ENCODE data around the gene STRAP.
A peak's percentile ranks its signal among the peaks of the same experiment; 100 is the strongest.

Gene STRAP

DNA sequence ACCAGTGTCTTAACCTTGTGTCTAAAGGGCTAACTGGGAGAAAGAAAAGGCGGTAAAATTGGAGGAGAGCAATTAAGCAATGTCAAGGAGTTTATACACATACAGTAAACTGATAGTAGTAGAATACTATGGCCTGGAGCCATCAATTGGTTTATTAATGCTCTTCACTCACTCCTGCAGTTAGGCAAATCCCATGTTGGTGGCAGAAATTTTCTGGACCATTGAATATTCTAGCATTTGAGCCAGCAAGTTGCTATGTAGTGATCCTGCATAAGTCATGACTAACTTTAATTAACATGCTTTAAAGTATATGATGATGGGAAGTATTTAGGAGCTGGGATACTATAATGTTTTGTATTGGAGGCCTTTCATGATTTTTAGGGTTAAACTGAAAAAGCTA, 14.7 kb downstream of the STRAP start:
- Histone ChIP-seq H3K9ac (ENCODE audit: low read length) (no peak overlapping the region), H3K9me3 (replicated peaks; ENCODE audit: insufficient read depth, low read length) (no peaks in the 10 kb centered on the region), H3K4me2 (ENCODE audit: low read depth, low read length) (no peak overlapping the region), H3K36me3 (replicated peaks; ENCODE audit: insufficient read depth, low read length) (no peaks in the 10 kb centered on the region; the same call in none of the 2 replicates), H3K4me1 (ENCODE audit: low read length) (no peaks in the 10 kb centered on the region), H3K79me2 (ENCODE audit: low read length) (peaks cover 9% of the 10 kb centered on the region; the same call in 1 of the 2 replicates), H3K9me2 (replicated peaks; ENCODE audit: insufficient read depth, low read length) (no peaks in the 10 kb centered on the region), H3K27me3 (replicated peaks; ENCODE audit: insufficient read depth, low read length) (no peaks in the 10 kb centered on the region), H3K27ac (ENCODE audit: low read length) (no peak overlapping the region), H4K20me1 (ENCODE audit: insufficient read depth, low read length) (peaks cover 5% of the 10 kb centered on the region; the same call in 1 of the 2 replicates), H2AFZ (ENCODE audit: low read length) (no peak overlapping the region), H3F3A (ENCODE audit: insufficient read depth, low read length) (peaks cover 5% of the 10 kb centered on the region; the same call in 1 of the 2 replicates), H3K4me3 (ENCODE audit: low read length) (no peak overlapping the region)
- no peak for DNase-seq
- TF ChIP-seq EZH2phosphoT487 (IDR thresholded peaks at IDR 0.05; ENCODE audit: low read length): no peak
- no peak for TF ChIP-seq EZH2 (optimal IDR thresholded peaks at IDR 0.05; ENCODE audit: low read depth, low read length)
- TF ChIP-seq, protein P1, sequence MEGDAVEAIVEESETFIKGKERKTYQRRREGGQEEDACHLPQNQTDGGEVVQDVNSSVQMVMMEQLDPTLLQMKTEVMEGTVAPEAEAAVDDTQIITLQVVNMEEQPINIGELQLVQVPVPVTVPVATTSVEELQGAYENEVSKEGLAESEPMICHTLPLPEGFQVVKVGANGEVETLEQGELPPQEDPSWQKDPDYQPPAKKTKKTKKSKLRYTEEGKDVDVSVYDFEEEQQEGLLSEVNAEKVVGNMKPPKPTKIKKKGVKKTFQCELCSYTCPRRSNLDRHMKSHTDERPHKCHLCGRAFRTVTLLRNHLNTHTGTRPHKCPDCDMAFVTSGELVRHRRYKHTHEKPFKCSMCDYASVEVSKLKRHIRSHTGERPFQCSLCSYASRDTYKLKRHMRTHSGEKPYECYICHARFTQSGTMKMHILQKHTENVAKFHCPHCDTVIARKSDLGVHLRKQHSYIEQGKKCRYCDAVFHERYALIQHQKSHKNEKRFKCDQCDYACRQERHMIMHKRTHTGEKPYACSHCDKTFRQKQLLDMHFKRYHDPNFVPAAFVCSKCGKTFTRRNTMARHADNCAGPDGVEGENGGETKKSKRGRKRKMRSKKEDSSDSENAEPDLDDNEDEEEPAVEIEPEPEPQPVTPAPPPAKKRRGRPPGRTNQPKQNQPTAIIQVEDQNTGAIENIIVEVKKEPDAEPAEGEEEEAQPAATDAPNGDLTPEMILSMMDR (IDR thresholded peaks at IDR 0.05; ENCODE audit: low read length): no peak

DNA sequence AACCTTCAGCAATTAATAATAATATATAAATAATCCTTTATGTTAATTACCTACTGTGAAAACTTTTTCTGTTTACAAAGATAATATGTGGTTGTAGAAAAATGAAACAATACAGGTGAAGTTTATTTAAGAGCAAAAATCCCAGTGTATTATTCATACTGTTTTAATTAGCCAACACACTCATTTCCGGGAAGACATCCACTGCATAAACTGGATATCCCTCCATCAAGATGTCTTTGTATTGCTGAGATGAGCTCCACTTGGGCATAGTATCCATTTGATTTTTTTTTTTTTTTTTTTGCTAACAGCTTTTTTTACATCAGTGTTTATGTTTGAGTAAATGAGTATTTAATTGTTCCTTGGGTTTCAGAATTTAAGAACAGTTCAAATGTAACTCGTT, 15.2 kb downstream of the STRAP start:
- DNase-seq: no peak
- Histone ChIP-seq H3K9me3 (replicated peaks; ENCODE audit: insufficient read depth, low read length) (no peaks in the 10 kb centered on the region), H3K79me2 (ENCODE audit: low read length) (peaks cover 9% of the 10 kb centered on the region; the same call in 1 of the 2 replicates), H3K4me3 (ENCODE audit: low read length) (no peak overlapping the region), H3K9me2 (replicated peaks; ENCODE audit: insufficient read depth, low read length) (no peaks in the 10 kb centered on the region), H3K27me3 (replicated peaks; ENCODE audit: insufficient read depth, low read length) (no peaks in the 10 kb centered on the region), H2AFZ (ENCODE audit: low read length) (no peak overlapping the region), H3K36me3 (replicated peaks; ENCODE audit: insufficient read depth, low read length) (no peaks in the 10 kb centered on the region; the same call in none of the 2 replicates), H3F3A (ENCODE audit: insufficient read depth, low read length) (peaks cover 5% of the 10 kb centered on the region; the same call in 1 of the 2 replicates), H3K4me1 (ENCODE audit: low read length) (no peaks in the 10 kb centered on the region), H3K27ac (ENCODE audit: low read length) (no peak overlapping the region), H3K9ac (ENCODE audit: low read length) (no peak overlapping the region), H3K4me2 (ENCODE audit: low read depth, low read length) (no peak overlapping the region), H4K20me1 (ENCODE audit: insufficient read depth, low read length) (peaks cover 5% of the 10 kb centered on the region; the same call in 1 of the 2 replicates)
- TF ChIP-seq EZH2 (optimal IDR thresholded peaks at IDR 0.05; ENCODE audit: low read depth, low read length): no peak
- TF ChIP-seq, protein P1 (IDR thresholded peaks at IDR 0.05; ENCODE audit: low read length): no peak
- no peak for TF ChIP-seq EZH2phosphoT487 (IDR thresholded peaks at IDR 0.05; ENCODE audit: low read length)

DNA sequence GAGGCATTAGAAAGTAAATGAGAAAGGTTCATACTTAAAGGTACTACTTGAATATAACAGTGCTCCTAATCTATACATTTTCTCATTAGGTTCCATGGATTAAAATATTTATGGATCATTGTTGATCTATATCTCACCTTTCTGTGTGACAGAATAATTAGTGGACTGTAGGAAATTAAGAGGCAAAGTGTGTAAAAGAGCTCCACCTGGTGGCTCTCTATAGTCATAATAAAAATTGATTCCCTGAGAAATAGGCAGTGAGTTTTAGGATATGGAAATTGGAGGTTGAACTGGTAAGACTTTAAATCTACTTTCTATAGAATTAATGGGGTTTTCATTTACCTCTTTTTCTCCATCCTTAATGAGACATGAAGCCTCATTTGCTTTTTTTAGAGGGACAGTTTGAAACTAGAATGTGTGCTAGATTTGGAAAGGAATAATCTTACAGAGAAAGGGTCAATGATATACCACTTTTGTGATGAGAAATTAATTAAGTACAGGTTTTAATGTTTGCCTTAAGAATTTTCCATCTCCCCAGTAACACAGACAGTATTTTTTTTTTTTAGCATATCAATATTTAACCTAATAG, 17.2 kb downstream of the STRAP start:
- DNase-seq: peak; percentile 27
- H3K4me3 ChIP-seq (ENCODE audit: low read length): no peak overlapping the region
- no peak overlapping the region for H2AFZ ChIP-seq (ENCODE audit: low read length)
- H3K36me3 ChIP-seq (replicated peaks; ENCODE audit: insufficient read depth, low read length): peaks cover 5% of the 10 kb centered on the region; the same call in 1 of the 2 replicates
- H3K9ac ChIP-seq (ENCODE audit: low read length): no peak overlapping the region
- peaks cover 5% of the 10 kb centered on the region; the same call in 1 of the 2 replicates for H3F3A ChIP-seq (ENCODE audit: insufficient read depth, low read length)
- no peaks in the 10 kb centered on the region for H3K9me2 ChIP-seq (replicated peaks; ENCODE audit: insufficient read depth, low read length)
- H4K20me1 ChIP-seq (ENCODE audit: insufficient read depth, low read length): peaks cover 5% of the 10 kb centered on the region; the same call in 1 of the 2 replicates
- TF ChIP-seq EZH2 (optimal IDR thresholded peaks at IDR 0.05; ENCODE audit: low read depth, low read length): no peak
- TF ChIP-seq, protein P1 (IDR thresholded peaks at IDR 0.05; ENCODE audit: low read length): peak; percentile 68
- H3K79me2 ChIP-seq (ENCODE audit: low read length): 0 out of 2 replicates have a peak, but pooled peaks cover 3% of the 10 kb centered on the region
- no peaks in the 10 kb centered on the region for H3K27me3 ChIP-seq (replicated peaks; ENCODE audit: insufficient read depth, low read length)
- no peaks in the 10 kb centered on the region for H3K4me1 ChIP-seq (ENCODE audit: low read length)
- no peak overlapping the region for H3K27ac ChIP-seq (ENCODE audit: low read length)
- no peaks in the 10 kb centered on the region for H3K9me3 ChIP-seq (replicated peaks; ENCODE audit: insufficient read depth, low read length)
- H3K4me2 ChIP-seq (ENCODE audit: low read depth, low read length): no peak overlapping the region
